Type B pancreatic cell (in vitro differentiated cells): ENCODE data around the gene SPAG8. TPM values are rescaled to one million over a fixed set of nuclear protein-coding genes. Genes with fewer than 3 reads are reported as not detected.

Source experiments
- DNase-seq: peaks from one replicate; pipeline ENCODE4 v3.0.0; 2021; ENCODE audit warnings: mixed read lengths; ENCODE audit not compliant: unreplicated experiment; ENCODE audit errors: extremely low spot score
- H3K27ac Mint-ChIP-seq: 2 replicates; pipeline ENCODE4 v1.8.0; 2021; ENCODE audit warnings: mild to moderate bottlenecking, mixed read lengths
- H3K27me3 Mint-ChIP-seq: 2 replicates; pipeline ENCODE4 v1.8.0; 2021; ENCODE audit warnings: mixed read lengths
- H3K36me3 Mint-ChIP-seq: 2 replicates; pipeline ENCODE4 v1.8.0; 2021; ENCODE audit warnings: mixed read lengths
- H3K4me1 Mint-ChIP-seq: one replicate; pipeline ENCODE4 v1.8.0; 2021; ENCODE audit warnings: mixed read lengths; ENCODE audit not compliant: unreplicated experiment
- H3K4me3 Mint-ChIP-seq: 2 replicates; pipeline ENCODE4 v1.8.0; 2021; ENCODE audit warnings: mild to moderate bottlenecking, mixed read lengths
- H3K9me3 Mint-ChIP-seq: 2 replicates; pipeline ENCODE4 v1.8.0; 2021; ENCODE audit warnings: mixed read lengths
- total RNA-seq: library from RNA; stranded (reverse); gene quantifications from 2 replicates; pipeline ENCODE4 v1.2.1, GENCODE V29; 2021; ENCODE audit warnings: low replicate concordance
- TF ChIP-seq, protein P1 (sequence below): fragments of 200-600 bp; sonication (generic); conservative IDR thresholded peaks from 2 replicates; pipeline ENCODE4 v1.5.0; 2021; ENCODE audit warnings: antibody characterized with exemption, mild to moderate bottlenecking

Gene SPAG8
- total RNA-seq, 1 donor from 2014 or later, result 14.2 TPM

DNA sequence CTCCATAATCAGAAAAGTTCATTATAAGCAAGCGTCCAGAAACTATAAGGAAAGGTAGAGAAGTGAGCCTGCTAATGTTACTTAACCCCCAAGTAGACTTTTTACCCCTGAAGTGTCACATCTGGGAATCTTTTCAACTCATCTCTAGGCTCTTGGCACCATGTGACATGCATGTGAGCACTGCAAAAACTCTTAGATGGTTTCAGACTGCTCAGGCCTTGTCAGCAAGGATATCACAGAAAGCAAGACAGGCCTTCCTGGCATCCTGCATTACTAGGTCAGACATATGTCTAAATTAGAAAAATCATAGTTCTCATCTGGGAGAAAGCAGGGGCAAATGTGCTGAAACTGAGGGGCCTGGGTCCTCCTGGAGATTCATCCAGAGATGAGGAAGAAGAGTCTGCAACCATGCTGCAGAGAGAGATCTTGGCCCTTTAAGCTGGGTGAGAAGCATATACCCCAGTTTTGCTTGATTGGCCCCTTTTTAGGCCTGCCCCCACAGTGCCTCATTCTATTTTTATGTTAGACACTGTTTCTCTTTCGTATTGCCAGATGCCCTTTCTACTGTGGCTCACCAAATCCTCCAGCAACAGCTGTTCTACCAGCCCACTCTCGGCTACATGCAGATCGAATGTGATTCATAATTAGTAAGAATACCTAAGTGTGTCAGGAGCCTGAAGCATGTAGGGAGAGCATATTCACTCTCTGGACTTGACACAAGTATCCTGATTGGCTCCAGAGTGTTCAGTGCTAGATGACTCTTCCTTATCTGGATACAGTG lies 35.9 kb upstream of the SPAG8 start:
- Mint-ChIP-seq H3K4me1 (peaks cover 11% of the 10 kb centered on the region), H3K27me3 (no peaks in the 10 kb centered on the region), H3K27ac (no peak overlapping the region), H3K36me3 (peaks cover 3% of the 10 kb centered on the region), H3K4me3 (no peak overlapping the region), H3K9me3 (no peaks in the 10 kb centered on the region)
- DNase-seq, result no peak
- TF ChIP-seq, protein P1, sequence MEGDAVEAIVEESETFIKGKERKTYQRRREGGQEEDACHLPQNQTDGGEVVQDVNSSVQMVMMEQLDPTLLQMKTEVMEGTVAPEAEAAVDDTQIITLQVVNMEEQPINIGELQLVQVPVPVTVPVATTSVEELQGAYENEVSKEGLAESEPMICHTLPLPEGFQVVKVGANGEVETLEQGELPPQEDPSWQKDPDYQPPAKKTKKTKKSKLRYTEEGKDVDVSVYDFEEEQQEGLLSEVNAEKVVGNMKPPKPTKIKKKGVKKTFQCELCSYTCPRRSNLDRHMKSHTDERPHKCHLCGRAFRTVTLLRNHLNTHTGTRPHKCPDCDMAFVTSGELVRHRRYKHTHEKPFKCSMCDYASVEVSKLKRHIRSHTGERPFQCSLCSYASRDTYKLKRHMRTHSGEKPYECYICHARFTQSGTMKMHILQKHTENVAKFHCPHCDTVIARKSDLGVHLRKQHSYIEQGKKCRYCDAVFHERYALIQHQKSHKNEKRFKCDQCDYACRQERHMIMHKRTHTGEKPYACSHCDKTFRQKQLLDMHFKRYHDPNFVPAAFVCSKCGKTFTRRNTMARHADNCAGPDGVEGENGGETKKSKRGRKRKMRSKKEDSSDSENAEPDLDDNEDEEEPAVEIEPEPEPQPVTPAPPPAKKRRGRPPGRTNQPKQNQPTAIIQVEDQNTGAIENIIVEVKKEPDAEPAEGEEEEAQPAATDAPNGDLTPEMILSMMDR, result no peak

DNA sequence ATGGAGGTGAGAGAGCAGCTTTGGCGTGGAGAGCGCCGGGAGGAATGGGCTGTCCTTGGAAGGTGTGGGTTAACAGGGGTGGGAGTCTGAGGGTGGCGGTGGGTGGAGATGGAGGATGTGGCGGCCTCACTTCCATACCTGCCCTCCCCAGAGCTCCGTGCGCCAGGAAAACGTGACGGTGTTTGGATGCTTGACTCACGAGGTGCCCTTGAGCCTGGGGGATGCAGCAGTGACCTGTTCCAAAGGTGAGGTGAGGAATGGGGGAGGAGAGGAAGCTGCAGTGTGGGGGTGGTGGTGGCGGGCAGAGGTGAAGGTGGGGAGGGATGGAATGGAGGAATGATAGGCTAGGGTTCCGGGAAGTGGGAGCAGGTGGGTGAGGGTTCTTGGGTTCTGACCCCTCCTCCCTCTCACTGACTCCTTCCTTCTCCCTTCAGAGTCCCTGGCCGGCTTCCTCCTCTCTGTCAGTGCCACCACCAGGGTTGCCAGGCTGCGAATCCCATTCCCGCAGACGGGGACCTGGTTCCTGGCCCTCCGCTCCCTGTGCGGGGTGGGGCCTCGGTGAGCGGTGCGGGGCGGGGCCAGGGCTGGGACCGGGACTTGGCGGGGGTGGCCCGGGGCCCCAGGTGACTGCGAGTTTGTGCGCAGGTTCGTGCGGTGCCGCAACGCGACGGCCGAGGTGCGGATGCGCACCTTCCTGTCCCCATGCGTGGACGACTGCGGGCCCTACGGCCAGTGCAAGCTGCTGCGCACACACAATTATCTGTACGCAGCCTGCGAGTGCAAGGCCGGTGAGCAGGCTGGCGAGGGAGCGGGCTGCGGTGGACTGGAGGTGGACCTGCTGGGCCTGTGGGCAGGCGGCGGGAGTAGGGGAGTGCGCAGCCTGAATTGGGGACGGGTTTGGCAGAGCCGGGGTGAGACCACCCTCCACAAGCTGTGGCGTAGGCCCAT lies 34.0 kb upstream of the SPAG8 start:
- no peaks in the 10 kb centered on the region for H3K9me3 Mint-ChIP-seq
- TF ChIP-seq, protein P1, result no peak
- peaks cover 3% of the 10 kb centered on the region for H3K36me3 Mint-ChIP-seq
- peaks cover 11% of the 10 kb centered on the region for H3K4me1 Mint-ChIP-seq
- DNase-seq, result no peak
- H3K27ac Mint-ChIP-seq, result peak overlapping the region; percentile 79
- no peaks in the 10 kb centered on the region for H3K27me3 Mint-ChIP-seq
- peak overlapping the region; percentile 80 for H3K4me3 Mint-ChIP-seq

DNA sequence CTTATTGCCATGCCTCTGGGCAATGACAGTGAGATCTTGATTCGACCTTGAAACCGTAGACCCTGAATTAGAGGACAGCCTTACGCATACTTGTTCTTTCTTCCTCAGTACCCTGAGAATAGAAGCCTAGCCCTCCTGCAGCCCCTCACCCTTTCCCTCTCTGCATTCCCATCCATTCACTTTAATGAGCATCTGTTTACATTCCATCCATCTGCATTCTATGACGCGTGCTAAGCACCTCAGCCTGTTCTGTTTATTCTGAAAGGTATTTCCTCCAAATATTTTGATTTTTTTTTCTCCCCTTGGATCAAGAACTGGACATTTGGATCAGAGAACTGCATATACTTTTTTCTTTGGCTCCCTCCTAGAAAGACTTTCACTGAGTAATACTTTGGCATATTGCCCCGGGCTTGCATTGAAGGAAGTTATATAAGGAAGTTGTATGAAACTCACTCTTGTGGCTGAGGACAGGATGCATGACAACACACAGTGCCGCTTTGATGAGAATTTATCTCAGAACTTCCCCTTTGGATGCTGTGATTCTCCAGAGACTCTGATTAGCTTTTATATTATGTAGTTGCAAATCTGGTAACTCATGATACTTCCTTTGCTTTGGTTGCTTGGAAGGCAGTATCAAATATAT lies 32.7 kb upstream of the SPAG8 start:
- no peaks in the 10 kb centered on the region for H3K9me3 Mint-ChIP-seq
- TF ChIP-seq, protein P1, result no peak
- H3K27ac Mint-ChIP-seq, result peak overlapping the region; percentile 2
- H3K4me1 Mint-ChIP-seq, result peaks cover 15% of the 10 kb centered on the region
- no peaks in the 10 kb centered on the region for H3K27me3 Mint-ChIP-seq
- no peak overlapping the region for H3K4me3 Mint-ChIP-seq
- H3K36me3 Mint-ChIP-seq, result peaks cover 3% of the 10 kb centered on the region
- no peak for DNase-seq

DNA sequence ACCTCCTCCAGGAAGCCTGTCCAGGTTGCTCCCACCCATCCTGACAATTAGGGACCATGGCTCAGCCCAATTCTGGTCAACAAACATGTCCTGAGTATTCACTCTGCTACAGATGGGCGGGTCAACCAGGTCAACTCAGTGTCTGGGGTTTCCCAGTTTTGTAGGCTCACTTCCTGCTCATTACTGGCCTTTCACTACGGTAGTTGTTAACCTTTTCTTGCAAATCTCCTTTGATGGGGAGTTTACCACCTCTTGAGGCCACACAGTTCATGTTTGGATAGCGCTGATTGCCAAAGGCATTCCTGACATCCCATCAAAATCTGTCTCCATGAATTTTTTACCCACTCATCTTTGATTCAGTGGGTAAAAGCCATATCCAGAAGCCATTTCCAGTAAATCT lies 30.7 kb upstream of the SPAG8 start:
- no peak for DNase-seq
- Mint-ChIP-seq H3K36me3 (no peaks in the 10 kb centered on the region), H3K9me3 (no peaks in the 10 kb centered on the region), H3K4me1 (peaks cover 15% of the 10 kb centered on the region), H3K4me3 (no peak overlapping the region), H3K27ac (no peak overlapping the region), H3K27me3 (no peaks in the 10 kb centered on the region)
- TF ChIP-seq, protein P1, result no peak

DNA sequence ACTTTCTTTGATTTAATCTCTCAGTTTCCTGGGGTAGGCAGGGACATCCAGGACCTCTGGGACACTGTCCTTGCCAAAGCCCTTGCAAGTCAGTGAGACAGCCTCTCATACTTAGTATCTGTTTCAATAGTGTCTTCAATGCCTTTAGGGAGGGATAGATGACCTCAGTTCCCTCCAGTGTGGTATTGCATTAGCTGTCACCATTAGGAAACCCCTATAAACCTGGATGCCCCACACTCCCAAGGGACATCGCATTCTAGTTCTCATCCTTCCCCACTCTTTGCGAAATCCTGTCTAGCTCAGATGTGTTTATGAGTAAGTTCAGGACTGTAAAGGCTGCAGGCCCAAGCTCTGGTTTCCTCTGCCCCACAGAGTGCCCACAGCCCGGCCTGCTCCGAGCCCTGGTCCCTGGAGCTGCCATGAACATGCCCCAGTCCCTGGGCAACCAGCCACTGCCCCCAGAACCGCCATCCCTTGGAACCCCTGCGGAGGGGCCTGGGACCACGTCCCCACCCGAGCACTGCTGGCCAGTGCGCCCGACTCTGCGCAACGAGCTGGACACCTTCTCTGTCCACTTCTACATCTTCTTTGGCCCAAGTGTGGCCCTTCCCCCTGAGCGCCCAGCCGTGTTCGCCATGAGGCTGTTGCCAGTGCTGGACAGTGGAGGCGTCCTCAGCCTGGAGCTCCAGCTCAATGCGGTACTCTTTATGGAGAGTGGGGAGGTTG lies 30.1 kb upstream of the SPAG8 start:
- H3K4me1 Mint-ChIP-seq, result peaks cover 15% of the 10 kb centered on the region
- TF ChIP-seq, protein P1, result no peak
- peaks cover under 1% of the 10 kb centered on the region for H3K36me3 Mint-ChIP-seq
- H3K9me3 Mint-ChIP-seq, result no peaks in the 10 kb centered on the region
- no peak overlapping the region for H3K27ac Mint-ChIP-seq
- no peaks in the 10 kb centered on the region for H3K27me3 Mint-ChIP-seq
- no peak overlapping the region for H3K4me3 Mint-ChIP-seq
- DNase-seq, result no peak
